ENCODE data around the gene ALOX5. TPM values are rescaled to one million over a fixed set of nuclear protein-coding genes. Genes with fewer than 3 reads are reported as not detected.

ALOX5 gene
- total and polyA plus RNA-seq, 10 of the 15 experiments (the other 5 are each of a cell fraction or from before 2014, with no cell fraction given): 0.43 to 102 (median 34.2) TPM

GRCh38 chr10:45438466-45439090 is 64.6 kb downstream of the ALOX5 start:
- no peak overlapping the region for H3K4me2 ChIP-seq (ENCODE audit: control insufficient read depth, insufficient read depth)
- POLR2A ChIA-PET: no interaction called here
- no peaks in the 10 kb centered on the region for H3K27me3 ChIP-seq (replicated peaks in 1 of 2; ENCODE audit: control insufficient read depth in 2 of 2, insufficient read depth in 2 of 2, low read length in 1 of 2)
- intact Hi-C loops (cut with micrococcal nuclease; ENCODE audit: unreplicated experiment) (no loop called here), in situ Hi-C loops (cut with MboI) (no loop called here)
- H2AFZ ChIP-seq (ENCODE audit: control insufficient read depth, low read depth, low read length): no peak overlapping the region
- SMC1A ChIA-PET (ENCODE audit: uncharacterized antibody, unreplicated experiment): no interaction called here
- no peak overlapping the region for H3K4me3 ChIP-seq
- DNase-seq (ENCODE audit: low read depth, low spot score): no peak
- H3K79me2 ChIP-seq (ENCODE audit: control insufficient read depth, insufficient read depth, low read length): no peaks in the 10 kb centered on the region
- TF ChIP-seq EZH2 (IDR thresholded peaks at IDR 0.05; ENCODE audit: borderline replicate concordance, control insufficient read depth, low read depth, low read length): no peak
- no peak for TF ChIP-seq SREBF2 (IDR thresholded peaks at IDR 0.05; ENCODE audit: low read length)
- TF ChIP-seq HDAC2 (IDR thresholded peaks at IDR 0.05): no peak
- TF ChIP-seq TCF3 (IDR thresholded peaks at IDR 0.05; ENCODE audit: borderline replicate concordance, insufficient read depth, low read depth, low read length): no peak
- no peak for TF ChIP-seq RB1 (IDR thresholded peaks at IDR 0.05; ENCODE audit: borderline replicate concordance)
- TF ChIP-seq EGR1 (IDR thresholded peaks at IDR 0.05; ENCODE audit: borderline replicate concordance in 1 of 2, low read depth in 2 of 2, low read length in 2 of 2): no peak
- no peak for TF ChIP-seq ETV6 (conservative IDR thresholded peaks at IDR 0.05 in 1 of 2, IDR thresholded peaks at IDR 0.05 in 1 of 2; ENCODE audit: borderline replicate concordance in 1 of 2, low read depth in 1 of 2)
- TF ChIP-seq SREBF1 (IDR thresholded peaks at IDR 0.05; ENCODE audit: low read length): no peak
- TF ChIP-seq SIN3A (IDR thresholded peaks at IDR 0.05; ENCODE audit: low read depth, low read length): no peak
- TF ChIP-seq HDAC6 (IDR thresholded peaks at IDR 0.05; ENCODE audit: unreplicated experiment): no peak
- TF ChIP-seq PML (IDR thresholded peaks at IDR 0.05; ENCODE audit: low read length): no peak
- TF ChIP-seq E2F8 (IDR thresholded peaks at IDR 0.05; ENCODE audit: low read depth, partially characterized antibody): no peak
- no peak for TF ChIP-seq SMAD5 (IDR thresholded peaks at IDR 0.05; ENCODE audit: low read depth)
- no peak for ATAC-seq
- H3K9me3 ChIP-seq (replicated peaks; ENCODE audit: control insufficient read depth, insufficient read depth, low read length): peaks cover 3% of the 10 kb centered on the region; the same call in 2 of the 3 replicates
- 0 out of 2 replicates have a peak overlapping the region, but pooled peaks have one; percentile 7 for H3K27ac ChIP-seq (ENCODE audit: control insufficient read depth, insufficient read depth)
- no peak for FAIRE-seq
- no peak overlapping the region for H3K9ac ChIP-seq (ENCODE audit: control insufficient read depth, insufficient read depth, low read length)
- H3K4me1 ChIP-seq (ENCODE audit: control insufficient read depth, insufficient read depth, low read length): peaks cover 15% of the 10 kb centered on the region
- H3K36me3 ChIP-seq (ENCODE audit: control insufficient read depth in 2 of 2, insufficient read depth in 2 of 2, low read length in 1 of 2): no peaks in the 10 kb centered on the region
- H4K20me1 ChIP-seq (ENCODE audit: control insufficient read depth, insufficient read depth): no peaks in the 10 kb centered on the region
- no TSS peak for BruUV-seq (replicated peaks)
- CTCF ChIA-PET: interaction anchor here (1.4 to 2.2 kb wide), 2 partner anchors 15 to 23 kb away, joined by 3 to 7 read pairs; no protein-coding TSS in a partner anchor
- WGBS (ENCODE audit: insufficient coverage, insufficient replicate concordance, low lambda C conversion rate, missing lambda C conversion rate): 87% methylated on average over 5 of the region's 5 CpGs
- RAD21 ChIA-PET (ENCODE audit: unreplicated experiment): no interaction called here
